Upper lobe of left lung (tissue), 4 donors: Measurements from ENCODE around the gene ZNF688.

ENCODE experiments used
- POLR2A ChIP-seq, 4 donors: fragments of 450-650 bp; IDR thresholded peaks; one replicate each; pipeline ENCODE4 v1.5.1; 2016 to 2017; ENCODE audit warnings: antibody characterized with exemption in 4 of 4, mild to moderate bottlenecking in 2 of 4
- TF ChIP-seq, protein P1 (sequence below), 6 experiments: fragments of 450-650 bp in 4 of 6; fragments of 200-600 bp in 2 of 6; sonication (generic) in 2 of 6; IDR thresholded peaks; one replicate each; pipeline ENCODE4 v1.5.1; 2016 to 2019; ENCODE audit warnings: antibody characterized with exemption in 6 of 6

DNA sequence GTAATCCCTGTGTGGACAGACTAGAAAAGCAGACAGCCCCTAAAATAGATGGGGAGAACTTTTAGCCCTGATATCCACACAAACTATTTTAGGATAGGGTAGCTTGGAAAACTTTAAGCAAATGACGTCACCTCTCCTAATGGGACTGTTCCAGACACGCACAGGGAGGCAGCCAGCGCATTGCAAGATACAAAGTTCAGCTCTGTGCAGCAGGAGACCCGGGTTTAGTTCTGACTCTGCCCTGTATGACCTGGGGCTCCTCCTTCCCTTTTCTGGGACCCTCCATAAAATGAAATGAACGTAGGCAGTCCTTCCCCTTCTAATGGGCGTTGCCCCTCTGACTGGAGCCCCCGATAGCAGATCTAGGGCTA, 32.4 kb upstream of the ZNF688 start:
- TF ChIP-seq, protein P1, sequence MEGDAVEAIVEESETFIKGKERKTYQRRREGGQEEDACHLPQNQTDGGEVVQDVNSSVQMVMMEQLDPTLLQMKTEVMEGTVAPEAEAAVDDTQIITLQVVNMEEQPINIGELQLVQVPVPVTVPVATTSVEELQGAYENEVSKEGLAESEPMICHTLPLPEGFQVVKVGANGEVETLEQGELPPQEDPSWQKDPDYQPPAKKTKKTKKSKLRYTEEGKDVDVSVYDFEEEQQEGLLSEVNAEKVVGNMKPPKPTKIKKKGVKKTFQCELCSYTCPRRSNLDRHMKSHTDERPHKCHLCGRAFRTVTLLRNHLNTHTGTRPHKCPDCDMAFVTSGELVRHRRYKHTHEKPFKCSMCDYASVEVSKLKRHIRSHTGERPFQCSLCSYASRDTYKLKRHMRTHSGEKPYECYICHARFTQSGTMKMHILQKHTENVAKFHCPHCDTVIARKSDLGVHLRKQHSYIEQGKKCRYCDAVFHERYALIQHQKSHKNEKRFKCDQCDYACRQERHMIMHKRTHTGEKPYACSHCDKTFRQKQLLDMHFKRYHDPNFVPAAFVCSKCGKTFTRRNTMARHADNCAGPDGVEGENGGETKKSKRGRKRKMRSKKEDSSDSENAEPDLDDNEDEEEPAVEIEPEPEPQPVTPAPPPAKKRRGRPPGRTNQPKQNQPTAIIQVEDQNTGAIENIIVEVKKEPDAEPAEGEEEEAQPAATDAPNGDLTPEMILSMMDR (IDR thresholded peaks at IDR 0.05), result no peak
- TF ChIP-seq POLR2A (IDR thresholded peaks at IDR 0.05), result no peak
